GM19035 (cell line): Measurements from ENCODE around the gene SOS1.
"Not testable (repeated sequence)": the region's sequence is repeated elsewhere in the genome, so short reads cannot be mapped to it uniquely, and the experiment has no call there.

ENCODE experiments used
- ATAC-seq: cut with Tn5 transposase; IDR thresholded peaks from one replicate; pipeline ENCODE4 v1.9.1; 2021; ENCODE audit not compliant: unreplicated experiment

The SOS1 gene

DNA sequence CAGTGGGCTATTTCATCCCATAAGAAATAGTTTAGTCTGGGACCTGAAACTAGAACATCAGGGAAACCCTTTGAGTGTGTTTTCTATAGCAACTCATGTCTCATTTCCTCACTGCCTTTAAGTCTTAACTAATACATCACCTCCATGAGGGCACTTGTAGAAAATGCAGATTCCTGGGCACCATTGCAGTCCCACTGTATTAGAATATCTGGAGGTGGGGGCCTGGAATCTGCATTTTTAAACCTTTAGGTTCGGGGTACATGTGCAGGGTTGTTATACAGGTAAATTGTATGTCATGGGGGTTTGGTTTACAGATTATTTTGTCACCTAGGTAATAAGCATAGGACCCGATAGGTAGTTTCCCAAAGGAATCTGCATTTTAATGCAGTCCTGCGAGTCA, 143.8 kb downstream of the SOS1 start:
- no peak for ATAC-seq

DNA sequence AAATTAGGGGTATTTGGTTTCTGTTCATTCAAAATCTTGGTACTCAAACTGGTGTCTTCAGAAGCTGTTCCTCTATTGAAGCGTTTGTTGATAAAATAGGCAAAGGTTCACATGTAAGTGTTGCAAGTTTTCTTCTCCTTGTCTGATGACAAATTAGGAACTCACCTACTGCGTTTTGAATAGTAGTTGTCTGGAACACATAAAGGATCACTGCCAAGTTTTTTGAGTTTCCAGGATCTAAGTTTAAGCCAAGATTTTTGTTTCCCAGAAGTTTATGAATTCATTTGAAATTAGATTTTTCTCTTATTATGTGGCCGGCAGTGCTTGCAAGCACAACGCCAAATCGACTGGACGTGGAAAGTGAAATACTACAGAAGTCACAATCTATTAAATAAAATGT, 145.8 kb downstream of the SOS1 start:
- ATAC-seq, result no peak

DNA sequence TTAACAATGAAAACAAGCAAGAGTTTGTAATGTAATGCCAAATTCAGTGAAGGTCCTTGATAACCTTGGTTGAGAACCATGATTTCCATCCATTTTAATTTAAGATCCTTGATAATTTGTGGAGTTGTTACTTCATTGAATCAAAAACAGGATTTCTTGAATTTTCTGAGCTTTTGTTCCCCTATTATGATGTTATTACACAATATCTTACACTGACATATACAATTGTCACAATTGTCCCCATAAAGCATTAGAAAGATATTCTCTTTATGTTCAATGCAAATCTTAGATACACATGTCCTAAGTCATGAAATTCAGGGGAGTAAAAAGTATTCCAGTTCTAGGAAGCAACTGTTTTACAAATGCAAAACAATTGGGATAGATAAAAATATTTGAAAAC, 147.6 kb downstream of the SOS1 start:
- no peak for ATAC-seq

DNA sequence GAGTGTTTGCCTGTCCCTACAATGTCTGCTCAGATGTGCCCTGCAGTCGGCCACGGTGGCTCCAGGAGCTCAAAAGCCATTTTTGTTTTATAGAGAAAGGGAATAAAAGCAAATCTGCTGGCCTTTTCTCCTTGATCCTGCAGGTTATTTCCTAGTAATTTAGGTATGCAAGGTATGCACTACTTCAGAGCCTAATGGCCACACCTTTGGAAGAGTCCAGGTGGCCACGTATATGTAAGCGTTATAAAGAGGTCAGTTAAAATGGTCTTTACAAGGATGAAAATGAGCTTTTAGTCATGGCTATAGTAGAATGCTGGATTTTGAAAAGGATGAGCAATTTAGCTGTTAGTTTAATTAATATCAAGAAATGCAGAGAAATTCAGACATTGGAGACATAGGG, 149.5 kb downstream of the SOS1 start:
- ATAC-seq, result no peak

DNA sequence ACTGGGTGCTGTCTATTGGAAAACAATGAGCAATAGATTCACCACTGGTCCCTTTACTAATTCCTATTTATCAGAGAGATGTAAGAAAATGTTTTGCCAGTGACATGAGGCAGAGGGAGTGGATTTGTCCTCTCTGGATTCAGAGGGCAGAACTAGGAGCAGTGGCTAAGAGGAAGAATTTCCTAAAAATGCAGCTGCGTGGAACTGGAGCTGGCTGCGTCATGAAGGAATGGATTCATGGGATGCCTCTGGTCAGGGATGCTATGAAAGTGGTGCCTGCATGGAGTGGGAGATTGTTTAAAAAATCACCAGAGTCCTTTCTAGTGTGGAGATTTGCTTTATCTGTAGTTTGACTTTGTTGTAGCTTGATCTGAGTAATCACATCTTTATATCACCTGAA, 152.8 kb downstream of the SOS1 start:
- no peak for ATAC-seq

DNA sequence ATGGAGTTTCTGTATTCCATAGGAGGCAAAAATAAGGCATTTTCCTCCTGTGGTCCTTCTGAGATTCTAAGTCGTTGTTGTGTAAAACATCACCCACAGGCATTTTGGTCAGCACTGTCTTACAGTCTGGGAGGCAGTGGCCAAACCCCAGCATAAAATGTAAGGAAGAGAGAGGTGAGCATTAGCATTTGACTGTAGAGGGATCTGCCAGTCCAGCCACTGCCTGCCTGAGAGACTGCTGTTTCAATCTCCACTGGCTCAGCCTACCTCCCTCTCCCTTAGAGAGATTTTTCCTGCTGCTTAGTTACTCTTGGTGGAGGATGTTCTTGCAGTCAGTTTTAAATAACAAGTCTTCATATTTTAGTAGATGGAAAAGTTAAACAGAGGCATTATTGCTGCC, 154.2 kb downstream of the SOS1 start:
- ATAC-seq, result no peak

DNA sequence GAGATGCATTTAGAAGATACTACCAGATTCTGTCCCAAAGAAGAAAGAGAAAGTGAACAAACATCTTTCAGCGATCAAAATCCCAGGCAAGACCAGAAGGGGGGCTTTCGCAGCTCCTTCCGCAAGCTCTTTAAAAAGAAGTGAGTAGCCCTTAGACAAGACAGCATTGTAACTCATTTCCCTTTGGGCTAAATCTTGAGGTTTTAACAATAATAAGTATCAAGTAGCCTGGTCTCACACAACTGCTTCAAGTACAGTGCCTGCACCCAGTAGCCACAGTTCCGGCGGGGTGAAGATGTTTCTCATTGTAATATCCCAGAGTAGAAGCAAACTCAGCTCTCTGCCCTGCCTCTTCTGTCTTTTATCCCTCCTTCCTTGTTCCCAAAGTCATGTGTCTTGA, 154.8 kb downstream of the SOS1 start:
- ATAC-seq, result no peak

DNA sequence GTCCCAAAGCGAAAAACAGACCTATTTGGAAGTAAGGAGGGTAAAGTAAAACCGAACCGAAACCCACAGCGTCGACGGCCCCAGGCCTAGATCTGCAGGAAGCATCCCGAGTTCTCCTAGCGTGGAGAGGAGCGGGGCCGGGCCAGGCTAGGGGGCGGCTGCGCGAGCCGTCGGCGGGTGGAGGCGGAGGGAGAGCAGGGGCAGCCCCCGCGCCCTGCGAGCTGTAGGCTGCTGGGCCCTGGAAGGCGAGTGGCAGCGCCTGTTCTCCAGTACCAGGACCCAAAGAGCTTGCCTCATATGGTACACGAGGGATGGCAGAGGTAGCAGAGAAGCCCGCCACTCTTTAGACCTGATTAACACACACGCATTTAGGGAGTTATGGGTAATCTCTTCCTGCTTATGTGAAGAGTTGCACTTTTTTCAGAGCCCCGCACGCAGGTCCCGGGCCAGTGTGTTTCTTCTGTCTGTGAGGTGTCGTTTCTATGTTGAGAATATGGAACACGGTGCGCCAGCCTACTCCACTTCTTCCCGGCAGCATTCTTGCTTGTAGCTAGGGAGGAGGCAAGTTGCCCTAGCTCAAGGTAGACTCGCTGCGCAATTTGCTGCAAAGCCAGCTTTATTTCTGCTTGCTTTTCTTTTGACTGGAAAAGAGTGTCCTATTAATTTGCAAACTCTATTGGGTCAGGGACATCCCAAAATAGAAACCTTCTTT, 160.1 kb downstream of the SOS1 start:
- ATAC-seq, result no peak

DNA sequence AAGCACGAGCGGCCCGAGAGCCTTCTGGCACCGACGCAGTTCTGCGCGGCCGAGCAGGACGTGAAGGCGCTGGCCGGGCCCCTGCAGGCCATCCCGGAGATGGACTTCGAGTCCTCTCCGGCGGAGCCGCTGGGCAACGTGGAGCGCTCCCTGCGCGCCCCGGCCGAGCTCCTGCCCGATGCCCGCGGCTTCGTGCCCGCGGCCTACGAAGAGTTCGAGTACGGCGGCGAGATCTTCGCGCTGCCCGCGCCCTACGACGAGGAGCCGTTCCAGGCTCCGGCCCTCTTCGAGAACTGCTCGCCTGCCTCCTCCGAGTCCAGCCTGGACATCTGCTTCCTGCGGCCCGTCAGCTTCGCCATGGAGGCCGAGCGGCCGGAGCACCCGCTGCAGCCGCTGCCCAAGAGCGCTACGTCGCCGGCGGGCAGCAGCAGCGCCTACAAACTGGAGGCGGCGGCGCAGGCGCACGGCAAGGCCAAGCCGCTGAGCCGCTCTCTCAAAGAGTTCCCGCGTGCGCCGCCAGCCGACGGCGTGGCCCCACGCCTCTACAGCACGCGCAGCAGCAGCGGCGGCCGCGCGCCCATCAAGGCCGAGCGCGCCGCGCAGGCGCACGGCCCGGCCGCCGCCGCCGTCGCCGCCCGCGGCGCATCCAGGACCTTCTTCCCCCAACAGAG, 160.8 kb downstream of the SOS1 start:
- ATAC-seq, result peak; percentile 74

DNA sequence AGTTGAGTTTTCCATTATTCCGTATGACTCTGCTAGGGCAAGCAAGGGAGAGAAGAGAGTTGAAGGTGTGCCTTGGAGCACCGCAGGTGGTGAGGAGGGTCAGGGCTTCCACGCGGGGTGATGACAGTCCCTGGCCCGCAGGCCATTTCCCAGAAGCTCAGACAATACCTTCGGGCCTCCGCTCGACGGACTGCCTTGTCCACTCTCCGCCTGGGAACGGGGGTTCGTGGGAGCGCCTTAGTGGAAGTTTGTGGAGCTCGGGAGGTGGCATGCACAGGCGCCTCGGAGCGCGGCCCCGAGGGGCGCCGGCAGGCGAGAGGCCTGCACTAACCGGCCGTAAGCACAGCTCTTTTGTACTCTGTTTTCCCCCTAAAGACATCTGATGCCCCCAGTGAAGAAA, 161.4 kb downstream of the SOS1 start:
- no peak for ATAC-seq

DNA sequence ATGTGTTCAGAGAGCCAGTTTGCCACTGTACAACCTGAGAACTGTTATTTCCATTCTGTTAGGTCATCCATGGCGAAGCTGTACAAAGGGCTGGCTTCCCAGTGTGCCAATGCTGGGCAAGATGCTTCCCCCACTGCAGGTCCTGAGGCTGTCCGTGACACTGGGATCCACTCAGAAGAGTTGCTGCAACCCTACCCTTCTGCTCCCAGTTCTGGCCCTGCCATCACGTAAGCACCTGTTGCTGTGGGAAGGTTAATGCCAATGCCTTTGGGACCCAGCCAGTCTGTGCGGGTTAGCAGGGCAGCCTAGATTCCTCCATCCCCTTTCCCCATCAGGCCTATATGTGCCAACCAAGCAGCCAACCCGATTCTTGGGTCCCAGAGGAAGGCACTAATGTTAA, 162.9 kb downstream of the SOS1 start:
- no peak for ATAC-seq

DNA sequence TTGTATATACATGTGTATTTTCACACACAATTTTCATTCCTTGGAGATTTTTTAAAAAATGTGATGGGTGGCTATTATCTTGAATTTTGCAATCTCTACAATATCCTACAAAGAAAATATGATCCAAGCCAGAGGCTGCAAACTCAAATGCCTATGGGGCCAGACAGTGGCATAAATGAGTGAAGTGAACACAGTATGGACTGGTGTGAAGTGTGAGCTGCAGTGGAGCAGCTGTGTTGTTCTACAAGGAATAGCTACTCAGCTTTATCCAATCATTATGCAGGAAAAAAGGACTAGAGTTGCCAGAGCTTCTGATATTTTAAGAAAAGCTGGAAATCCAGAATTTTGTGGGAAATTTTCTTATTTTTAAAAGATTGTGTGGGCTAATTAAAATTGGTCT, 169.1 kb downstream of the SOS1 start:
- ATAC-seq, result no peak

DNA sequence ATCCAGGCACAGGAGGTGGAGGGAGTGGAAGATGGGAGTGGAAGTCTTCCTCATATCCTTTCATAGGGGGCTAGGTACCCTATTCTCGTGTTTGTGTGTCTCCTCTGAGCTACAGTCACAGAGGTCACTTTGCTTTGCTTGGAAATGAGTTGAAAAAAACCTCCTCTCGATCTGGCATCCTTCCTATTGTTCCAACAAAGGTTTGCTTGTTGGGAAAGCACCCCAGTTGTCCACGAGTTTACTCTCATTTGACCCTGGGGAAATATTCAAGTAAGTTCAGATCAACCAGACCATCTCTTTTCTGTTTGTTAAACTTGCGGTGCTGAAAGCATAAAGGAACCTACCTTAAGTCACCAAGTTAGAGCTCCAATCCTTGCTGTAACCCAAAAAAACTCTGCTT, 171.9 kb downstream of the SOS1 start:
- no peak for ATAC-seq

DNA sequence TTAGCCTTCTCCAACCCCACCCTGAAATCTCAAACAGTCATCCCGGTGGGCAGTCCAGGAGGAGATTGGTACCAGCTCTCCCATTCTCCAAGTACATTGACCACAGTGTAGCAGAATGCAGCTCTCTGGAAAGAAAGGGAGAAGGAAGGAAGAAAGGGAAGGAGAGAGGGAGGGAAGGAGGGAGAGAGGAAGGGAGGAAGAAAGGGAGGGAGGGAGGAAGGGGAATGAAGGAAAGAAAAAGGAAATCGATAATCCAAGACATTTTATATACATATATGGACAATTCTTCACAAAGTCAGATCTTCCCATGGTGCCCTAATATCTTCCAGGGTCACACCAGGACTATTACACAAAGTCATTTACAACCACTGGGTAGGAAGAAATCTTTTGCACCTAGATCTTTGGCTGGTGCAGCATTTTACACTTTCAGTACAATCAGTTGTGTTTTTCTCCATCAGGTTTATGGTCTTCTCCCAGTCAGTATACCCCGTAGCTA, 172.4 kb downstream of the SOS1 start:
- no peak for ATAC-seq

DNA sequence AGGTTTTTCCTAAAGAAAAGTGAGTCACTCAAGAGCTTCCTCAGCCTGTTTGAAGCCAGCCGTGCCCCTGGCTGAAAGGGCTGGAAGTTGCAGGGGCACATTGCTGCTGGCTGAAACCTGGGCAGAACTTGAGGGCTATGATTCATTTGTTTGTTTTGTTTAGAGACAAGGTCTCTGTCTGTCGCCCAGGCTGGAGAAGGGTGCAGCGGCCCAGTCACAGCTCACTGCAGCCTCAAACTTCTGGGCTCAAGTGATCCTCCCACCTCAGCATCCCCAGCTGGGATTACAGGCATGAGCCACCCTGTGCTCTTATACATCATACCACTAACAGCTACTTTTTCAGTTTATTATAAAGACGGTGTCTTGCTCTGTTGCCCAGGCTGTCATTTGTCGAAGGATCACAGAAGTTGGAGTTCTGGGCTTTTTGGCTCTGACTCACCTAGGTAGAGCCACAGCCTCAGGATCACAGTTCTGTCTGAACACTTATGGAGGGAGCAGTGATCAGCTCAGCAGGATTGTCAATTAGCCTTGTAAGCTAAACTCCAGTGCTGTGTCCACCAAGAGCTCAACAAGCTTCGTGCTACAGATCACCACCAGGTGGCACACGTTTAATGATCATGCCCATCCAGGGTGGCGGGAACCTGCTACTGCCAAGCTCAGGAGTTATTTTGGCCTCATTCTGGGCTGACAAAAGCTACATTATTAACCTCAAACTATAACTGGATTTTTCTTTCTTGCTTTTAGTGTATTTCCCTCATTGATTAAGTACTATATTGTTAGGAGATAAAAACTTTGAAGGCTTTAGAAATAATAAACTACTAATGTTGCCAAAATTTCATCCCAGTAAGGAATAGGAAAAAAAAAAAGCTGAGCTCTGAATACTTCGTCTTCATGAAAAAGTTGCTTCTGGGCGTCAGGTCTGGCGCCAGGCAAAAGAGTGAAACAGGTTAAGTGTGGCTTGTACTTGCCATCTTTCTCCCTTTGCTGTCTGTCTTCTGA, 173.3 kb downstream of the SOS1 start:
- ATAC-seq, result peak; percentile 79

DNA sequence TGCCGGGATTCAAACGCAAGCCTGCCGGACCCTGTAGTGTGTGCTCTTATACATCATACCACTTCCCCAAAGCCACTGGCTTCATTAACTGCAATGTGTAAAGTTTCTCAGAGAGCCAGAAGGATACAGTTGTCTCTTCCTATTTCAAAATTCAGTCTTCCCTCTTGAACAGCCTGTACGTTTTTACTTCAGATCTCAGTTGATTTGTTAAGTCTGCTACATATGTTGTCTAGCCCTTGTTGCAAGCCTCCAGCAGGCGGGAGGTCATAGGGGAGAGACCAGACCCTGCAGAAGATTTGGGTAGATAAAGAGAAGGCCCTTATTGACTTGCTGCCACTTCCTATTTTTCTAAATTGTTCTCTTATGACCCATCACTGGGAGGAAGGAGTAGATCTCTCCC, 174.9 kb downstream of the SOS1 start:
- no peak for ATAC-seq

DNA sequence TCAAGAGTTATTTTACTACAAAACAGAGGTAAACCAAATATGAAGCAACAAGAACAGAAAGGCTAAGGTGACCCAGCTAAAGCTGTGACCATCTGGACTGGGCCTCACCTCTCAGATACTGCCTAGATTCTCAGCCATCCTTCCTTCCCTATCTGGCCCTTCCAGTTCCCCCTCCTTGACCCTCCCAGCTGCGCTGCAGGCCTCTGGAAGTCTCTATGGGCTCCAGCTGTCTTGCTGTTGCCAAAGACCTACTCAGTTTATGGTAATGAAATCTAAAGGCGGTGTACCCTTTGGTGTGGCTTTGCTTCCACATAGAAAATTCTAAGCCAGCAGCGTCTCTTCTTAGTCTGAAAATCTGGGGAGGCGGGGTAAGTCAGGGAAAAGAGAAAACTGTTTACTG, 175.5 kb downstream of the SOS1 start:
- no peak for ATAC-seq

DNA sequence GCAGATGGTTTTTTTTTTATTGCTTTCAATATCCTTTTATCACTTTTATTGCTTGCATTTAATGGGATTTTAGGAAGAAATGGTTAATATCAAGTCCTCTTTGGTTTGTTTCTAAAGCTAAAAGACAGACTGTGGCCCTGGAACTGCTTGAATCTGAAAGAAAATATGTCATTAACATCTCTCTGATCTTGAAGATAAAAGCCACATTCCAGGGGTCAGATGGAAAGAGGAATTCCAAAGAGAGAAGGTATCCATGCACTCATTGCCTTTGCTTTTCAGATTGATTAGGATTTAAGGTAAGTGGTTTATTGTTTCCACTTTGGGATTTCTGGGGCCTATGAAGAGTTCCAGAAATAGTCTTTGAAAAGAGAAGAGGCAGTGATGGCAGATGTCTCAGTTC, 177.1 kb downstream of the SOS1 start:
- no peak for ATAC-seq

DNA sequence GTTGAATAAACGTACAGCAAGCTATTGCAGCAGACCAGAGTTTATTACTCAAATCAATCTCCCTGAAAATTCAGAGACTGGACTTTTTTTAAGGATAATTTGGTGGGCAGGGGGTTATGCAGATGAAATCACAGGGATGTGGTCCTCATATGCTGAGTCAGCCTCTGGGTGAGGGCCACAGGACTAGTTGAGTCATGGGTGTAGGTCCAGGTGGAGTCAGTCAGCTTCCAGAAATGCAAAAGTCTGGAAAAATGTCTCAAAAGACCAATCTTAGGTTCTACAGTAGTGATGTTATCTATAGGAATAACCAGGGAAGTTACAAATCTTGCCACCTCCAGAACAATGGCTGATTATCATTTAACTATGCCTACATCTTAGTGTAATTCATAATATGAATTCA, 180.1 kb downstream of the SOS1 start:
- no peak for ATAC-seq

DNA sequence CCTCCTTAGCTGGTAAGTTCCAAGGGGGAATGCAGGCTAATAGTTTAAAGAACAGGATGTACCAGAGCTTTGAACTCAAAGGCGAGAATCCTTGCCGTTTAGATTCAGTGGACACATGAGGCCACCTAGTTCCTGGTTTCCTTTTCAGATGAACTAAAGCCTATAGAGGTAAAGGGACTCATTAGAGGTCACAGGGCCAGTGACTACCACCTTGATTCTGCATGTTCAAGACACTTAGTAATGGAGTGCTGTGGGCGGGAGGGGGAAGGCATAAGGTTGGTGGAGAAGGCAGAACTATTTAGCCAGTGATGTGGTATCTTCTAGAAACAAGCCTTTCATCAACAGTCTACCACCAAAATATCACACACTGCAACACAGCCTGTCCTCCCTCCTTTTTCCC, 183.3 kb downstream of the SOS1 start:
- ATAC-seq, result no peak

DNA sequence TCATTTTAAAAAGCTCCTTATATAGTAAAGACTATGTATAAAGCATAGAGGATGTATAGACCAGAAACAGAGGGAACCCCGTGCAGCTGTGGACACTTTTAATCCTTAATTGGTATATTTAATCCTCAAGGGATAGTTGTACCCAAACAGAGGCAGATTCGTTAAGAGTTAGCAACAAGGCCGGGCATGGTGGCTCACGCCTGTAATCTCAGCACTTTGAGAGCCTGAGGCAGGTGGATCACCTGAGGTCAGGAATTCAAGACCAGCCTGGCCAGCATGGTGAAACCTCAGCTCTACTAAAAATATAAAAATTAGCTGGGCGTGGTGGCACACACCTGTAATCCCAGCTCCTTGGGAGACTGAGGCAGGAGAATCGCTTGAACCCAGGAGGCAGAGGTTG, 184.3 kb downstream of the SOS1 start:
- not testable (repeated sequence) for ATAC-seq
